ENCODE measurements around the gene NLRC3.
A peak's percentile ranks its signal among the peaks of the same experiment; 100 is the strongest.

Gene NLRC3

DNA sequence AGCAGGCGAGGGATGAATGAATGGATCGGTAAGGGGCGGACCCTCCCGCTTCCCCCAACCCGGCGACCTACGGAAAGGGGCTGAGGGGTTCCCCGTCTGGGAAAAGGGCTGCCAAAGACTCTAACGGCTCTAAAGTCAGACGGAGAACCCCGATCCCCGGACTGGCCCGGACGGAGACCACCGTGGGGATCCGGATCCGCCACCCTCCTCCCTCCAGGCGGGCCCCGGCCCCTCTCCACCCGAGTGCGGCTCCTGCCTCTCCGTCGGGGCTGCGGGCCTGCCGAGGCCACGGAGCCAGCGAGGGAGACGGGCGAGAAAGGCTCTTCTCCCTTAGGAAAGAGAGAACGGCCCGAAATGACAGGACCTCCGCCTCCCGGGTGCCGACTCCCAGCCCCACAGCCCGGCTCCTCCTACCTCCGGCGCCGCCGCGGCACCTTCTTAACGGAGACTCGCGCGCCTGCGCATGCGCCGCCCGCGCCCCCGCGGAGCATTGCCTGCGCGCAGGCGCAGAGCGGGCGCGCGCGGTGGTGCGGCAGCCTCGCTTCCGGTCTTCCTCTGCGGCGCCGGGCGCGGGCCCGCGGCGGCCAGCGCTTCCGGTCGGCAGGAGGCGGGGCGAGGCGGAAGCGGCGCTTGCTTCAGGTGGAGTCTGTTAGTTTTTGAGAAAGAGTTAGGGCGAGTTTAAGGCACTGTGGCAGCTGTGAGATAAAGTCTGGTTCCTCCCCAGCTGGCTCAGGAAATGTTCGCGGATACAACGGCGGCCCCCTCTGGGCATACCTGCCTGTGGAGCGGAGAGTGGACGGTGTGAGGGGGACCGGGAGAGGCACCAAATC, 34.2 kb upstream of the NLRC3 start, which contains the start of gene SLX4 (continued):
- TF ChIP-seq, protein P1, sequence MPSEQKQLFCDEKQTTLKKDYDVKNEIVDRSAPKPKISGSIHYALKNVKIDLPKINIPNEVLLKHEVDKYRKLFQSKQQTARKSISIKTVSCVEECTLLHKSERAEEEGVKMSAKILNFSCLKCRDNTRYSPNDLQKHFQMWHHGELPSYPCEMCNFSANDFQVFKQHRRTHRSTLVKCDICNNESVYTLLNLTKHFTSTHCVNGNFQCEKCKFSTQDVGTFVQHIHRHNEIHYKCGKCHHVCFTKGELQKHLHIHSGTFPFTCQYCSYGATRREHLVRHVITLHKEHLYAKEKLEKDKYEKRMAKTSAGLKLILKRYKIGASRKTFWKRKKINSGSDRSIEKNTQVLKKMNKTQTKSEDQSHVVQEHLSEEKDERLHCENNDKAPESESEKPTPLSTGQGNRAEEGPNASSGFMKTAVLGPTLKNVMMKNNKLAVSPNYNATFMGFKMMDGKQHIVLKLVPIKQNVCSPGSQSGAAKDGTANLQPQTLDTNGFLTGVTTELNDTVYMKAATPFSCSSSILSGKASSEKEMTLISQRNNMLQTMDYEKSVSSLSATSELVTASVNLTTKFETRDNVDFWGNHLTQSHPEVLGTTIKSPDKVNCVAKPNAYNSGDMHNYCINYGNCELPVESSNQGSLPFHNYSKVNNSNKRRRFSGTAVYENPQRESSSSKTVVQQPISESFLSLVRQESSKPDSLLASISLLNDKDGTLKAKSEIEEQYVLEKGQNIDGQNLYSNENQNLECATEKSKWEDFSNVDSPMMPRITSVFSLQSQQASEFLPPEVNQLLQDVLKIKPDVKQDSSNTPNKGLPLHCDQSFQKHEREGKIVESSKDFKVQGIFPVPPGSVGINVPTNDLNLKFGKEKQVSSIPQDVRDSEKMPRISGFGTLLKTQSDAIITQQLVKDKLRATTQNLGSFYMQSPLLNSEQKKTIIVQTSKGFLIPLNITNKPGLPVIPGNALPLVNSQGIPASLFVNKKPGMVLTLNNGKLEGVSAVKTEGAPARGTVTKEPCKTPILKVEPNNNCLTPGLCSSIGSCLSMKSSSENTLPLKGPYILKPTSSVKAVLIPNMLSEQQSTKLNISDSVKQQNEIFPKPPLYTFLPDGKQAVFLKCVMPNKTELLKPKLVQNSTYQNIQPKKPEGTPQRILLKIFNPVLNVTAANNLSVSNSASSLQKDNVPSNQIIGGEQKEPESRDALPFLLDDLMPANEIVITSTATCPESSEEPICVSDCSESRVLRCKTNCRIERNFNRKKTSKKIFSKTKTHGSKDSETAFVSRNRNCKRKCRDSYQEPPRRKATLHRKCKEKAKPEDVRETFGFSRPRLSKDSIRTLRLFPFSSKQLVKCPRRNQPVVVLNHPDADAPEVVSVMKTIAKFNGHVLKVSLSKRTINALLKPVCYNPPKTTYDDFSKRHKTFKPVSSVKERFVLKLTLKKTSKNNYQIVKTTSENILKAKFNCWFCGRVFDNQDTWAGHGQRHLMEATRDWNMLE (tag by site-specific recombination; conservative IDR thresholded peaks at IDR 0.05; ENCODE audit: low read depth): no peak
- TF ChIP-seq ZNF335 (tag by site-specific recombination; conservative IDR thresholded peaks at IDR 0.05) (peak; percentile 75), WT1 (tag by site-specific recombination; IDR thresholded peaks at IDR 0.05) (peak; percentile 26; the same call in 1 of the 2 replicates), BCL11B (tag by site-specific recombination; IDR thresholded peaks at IDR 0.05; ENCODE audit: low read depth) (peak; percentile 49; the same call in 1 of the 2 replicates), PRDM10 (tag by site-specific recombination; IDR thresholded peaks at IDR 0.05) (0 out of 2 replicates have a peak, but pooled peaks have one; percentile 12), ZNF623 (tag by site-specific recombination; IDR thresholded peaks at IDR 0.05) (peak; percentile 94), ZBTB17 (tag by site-specific recombination; IDR thresholded peaks at IDR 0.05) (peak; percentile 37; the same call in 1 of the 2 replicates), HIC1 (tag by site-specific recombination; IDR thresholded peaks at IDR 0.05) (no peak), ZNF561 (tag by site-specific recombination; IDR thresholded peaks at IDR 0.05; ENCODE audit: borderline replicate concordance) (0 out of 2 replicates have a peak, but pooled peaks have one; percentile 14), ZBTB1 (tag by site-specific recombination; IDR thresholded peaks at IDR 0.05) (no peak)
- TF ChIP-seq, protein P2, sequence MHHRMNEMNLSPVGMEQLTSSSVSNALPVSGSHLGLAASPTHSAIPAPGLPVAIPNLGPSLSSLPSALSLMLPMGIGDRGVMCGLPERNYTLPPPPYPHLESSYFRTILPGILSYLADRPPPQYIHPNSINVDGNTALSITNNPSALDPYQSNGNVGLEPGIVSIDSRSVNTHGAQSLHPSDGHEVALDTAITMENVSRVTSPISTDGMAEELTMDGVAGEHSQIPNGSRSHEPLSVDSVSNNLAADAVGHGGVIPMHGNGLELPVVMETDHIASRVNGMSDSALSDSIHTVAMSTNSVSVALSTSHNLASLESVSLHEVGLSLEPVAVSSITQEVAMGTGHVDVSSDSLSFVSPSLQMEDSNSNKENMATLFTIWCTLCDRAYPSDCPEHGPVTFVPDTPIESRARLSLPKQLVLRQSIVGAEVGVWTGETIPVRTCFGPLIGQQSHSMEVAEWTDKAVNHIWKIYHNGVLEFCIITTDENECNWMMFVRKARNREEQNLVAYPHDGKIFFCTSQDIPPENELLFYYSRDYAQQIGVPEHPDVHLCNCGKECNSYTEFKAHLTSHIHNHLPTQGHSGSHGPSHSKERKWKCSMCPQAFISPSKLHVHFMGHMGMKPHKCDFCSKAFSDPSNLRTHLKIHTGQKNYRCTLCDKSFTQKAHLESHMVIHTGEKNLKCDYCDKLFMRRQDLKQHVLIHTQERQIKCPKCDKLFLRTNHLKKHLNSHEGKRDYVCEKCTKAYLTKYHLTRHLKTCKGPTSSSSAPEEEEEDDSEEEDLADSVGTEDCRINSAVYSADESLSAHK (tag by site-specific recombination; IDR thresholded peaks at IDR 0.05): peak; percentile 11; the same call in 1 of the 2 replicates
- TF ChIP-seq, protein P3, sequence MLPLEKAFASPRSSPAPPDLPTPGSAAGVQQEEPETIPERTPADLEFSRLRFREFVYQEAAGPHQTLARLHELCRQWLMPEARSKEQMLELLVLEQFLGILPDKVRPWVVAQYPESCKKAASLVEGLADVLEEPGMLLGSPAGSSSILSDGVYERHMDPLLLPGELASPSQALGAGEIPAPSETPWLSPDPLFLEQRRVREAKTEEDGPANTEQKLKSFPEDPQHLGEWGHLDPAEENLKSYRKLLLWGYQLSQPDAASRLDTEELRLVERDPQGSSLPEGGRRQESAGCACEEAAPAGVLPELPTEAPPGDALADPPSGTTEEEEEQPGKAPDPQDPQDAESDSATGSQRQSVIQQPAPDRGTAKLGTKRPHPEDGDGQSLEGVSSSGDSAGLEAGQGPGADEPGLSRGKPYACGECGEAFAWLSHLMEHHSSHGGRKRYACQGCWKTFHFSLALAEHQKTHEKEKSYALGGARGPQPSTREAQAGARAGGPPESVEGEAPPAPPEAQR (tag by site-specific recombination; IDR thresholded peaks at IDR 0.05): no peak
